Mesothelial cell of epicardium (in vitro differentiated cells): ENCODE measurements around the gene INHBC. TPM values are rescaled to one million over a fixed set of nuclear protein-coding genes. Genes with fewer than 3 reads are reported as not detected.

ENCODE experiments used
- DNase-seq, 2 experiments: peaks; one replicate each; pipeline ENCODE4 v3.0.0; 2021; ENCODE audit warnings: low spot score in 2 of 2; ENCODE audit not compliant: unreplicated experiment in 2 of 2
- H3K27ac Mint-ChIP-seq: 2 replicates; pipeline ENCODE4 v1.8.0; 2021; ENCODE audit warnings: mixed read lengths
- H3K27me3 Mint-ChIP-seq: 2 replicates; pipeline ENCODE4 v1.8.0; 2021; ENCODE audit warnings: low read depth, mixed read lengths
- H3K36me3 Mint-ChIP-seq: 2 replicates; pipeline ENCODE4 v1.8.0; 2021; ENCODE audit warnings: mixed read lengths
- H3K4me1 Mint-ChIP-seq: 2 replicates; pipeline ENCODE4 v1.8.0; 2021; ENCODE audit warnings: mixed read lengths
- H3K4me3 Mint-ChIP-seq: 2 replicates; pipeline ENCODE4 v1.8.0; 2021; ENCODE audit warnings: mild to moderate bottlenecking, moderate library complexity, mixed read lengths
- H3K9me3 Mint-ChIP-seq: 2 replicates; pipeline ENCODE4 v1.8.0; 2021; ENCODE audit warnings: mixed read lengths
- total RNA-seq: library from RNA; stranded (reverse); gene quantifications from 3 replicates; pipeline ENCODE4 v1.2.1, GENCODE V29; 2021
- TF ChIP-seq, protein P1 (sequence below): fragments of 200-600 bp; sonication (generic); IDR thresholded peaks from one replicate; pipeline ENCODE4 v1.5.0; 2021; ENCODE audit warnings: antibody characterized with exemption; ENCODE audit not compliant: unreplicated experiment

INHBC gene
- total RNA-seq, 1 donor from 2014 or later: 0.31 TPM

DNA sequence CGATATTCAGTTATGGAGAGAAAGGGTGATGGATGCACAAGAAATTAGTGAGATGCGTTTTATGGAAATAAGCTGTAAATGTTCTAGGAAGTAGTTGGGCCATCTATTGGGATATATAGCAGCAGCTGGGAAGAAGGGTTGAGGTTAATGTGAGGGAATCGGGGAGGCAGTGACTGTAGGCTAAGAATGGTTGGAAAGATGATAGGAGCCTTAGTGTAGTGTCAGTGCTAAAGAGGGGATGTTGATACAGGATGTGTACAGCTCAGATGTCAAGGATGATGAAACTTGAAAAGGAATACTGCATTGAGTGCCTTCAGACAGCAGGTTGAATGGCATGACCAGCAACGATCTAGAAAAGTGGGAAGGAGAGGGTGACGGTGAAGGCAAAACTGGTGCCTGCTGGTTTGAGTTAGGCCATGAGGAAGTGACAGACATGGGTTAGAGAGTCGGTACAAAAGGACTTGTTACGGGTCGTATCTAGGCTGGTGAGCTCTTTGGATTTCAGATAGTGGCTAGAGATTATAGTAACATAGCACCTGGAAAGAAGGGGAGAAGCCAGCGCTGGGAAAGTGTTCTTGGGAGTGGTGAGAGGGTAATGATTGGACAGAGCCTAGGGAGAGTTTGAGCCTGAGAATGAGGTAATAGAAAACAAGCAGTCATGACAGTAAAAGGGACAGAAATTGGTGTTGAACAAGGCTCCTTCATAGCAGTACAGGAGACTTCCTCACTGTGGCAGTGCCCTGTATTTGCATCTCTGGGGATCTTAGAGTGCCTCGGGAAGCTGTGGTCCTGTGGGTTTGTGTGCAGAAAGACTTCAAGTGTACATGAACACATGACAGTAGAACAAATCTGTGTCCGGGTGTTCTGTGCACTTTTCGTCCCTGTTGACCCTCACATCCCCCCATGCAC lies 62.9 kb downstream of the INHBC start:
- H3K4me3 Mint-ChIP-seq: no peak overlapping the region
- H3K27ac Mint-ChIP-seq: no peak overlapping the region
- TF ChIP-seq, protein P1, sequence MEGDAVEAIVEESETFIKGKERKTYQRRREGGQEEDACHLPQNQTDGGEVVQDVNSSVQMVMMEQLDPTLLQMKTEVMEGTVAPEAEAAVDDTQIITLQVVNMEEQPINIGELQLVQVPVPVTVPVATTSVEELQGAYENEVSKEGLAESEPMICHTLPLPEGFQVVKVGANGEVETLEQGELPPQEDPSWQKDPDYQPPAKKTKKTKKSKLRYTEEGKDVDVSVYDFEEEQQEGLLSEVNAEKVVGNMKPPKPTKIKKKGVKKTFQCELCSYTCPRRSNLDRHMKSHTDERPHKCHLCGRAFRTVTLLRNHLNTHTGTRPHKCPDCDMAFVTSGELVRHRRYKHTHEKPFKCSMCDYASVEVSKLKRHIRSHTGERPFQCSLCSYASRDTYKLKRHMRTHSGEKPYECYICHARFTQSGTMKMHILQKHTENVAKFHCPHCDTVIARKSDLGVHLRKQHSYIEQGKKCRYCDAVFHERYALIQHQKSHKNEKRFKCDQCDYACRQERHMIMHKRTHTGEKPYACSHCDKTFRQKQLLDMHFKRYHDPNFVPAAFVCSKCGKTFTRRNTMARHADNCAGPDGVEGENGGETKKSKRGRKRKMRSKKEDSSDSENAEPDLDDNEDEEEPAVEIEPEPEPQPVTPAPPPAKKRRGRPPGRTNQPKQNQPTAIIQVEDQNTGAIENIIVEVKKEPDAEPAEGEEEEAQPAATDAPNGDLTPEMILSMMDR: no peak
- no peaks in the 10 kb centered on the region for H3K4me1 Mint-ChIP-seq
- H3K27me3 Mint-ChIP-seq: no peaks in the 10 kb centered on the region
- DNase-seq: no peak
- peaks cover 4% of the 10 kb centered on the region for H3K9me3 Mint-ChIP-seq
- H3K36me3 Mint-ChIP-seq: peaks cover 53% of the 10 kb centered on the region

GRCh38 chr12:57498132-57498502 lies 63.5 kb downstream of the INHBC start:
- peaks cover 51% of the 10 kb centered on the region for H3K36me3 Mint-ChIP-seq
- H3K4me1 Mint-ChIP-seq: no peaks in the 10 kb centered on the region
- no peak overlapping the region for H3K27ac Mint-ChIP-seq
- no peak overlapping the region for H3K4me3 Mint-ChIP-seq
- H3K27me3 Mint-ChIP-seq: no peaks in the 10 kb centered on the region
- peaks cover 4% of the 10 kb centered on the region for H3K9me3 Mint-ChIP-seq
- no peak for DNase-seq
- TF ChIP-seq, protein P1: no peak

DNA sequence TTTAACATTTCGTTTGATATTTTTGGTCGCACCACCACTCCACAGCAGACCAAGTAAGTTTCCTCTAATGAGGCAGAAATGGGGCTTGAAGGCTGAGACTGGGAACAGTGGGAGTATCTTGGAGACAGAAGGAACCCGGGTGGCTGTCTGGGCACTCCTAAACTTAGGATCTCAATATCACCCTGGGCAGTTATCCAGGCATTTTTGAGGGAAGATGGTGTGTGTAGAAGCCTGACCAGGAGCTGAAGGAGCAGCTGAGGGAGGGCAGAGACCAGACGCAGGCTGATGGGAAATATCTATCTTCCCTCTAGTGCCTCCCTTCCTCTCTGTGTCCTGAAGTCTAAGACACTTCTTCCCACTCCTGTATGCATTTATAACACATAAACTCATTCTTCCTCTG lies 64.0 kb downstream of the INHBC start:
- H3K27ac Mint-ChIP-seq: no peak overlapping the region
- H3K4me3 Mint-ChIP-seq: no peak overlapping the region
- H3K36me3 Mint-ChIP-seq: peaks cover 52% of the 10 kb centered on the region

GRCh38 chr12:57500213-57500612 lies 65.6 kb downstream of the INHBC start:
- Mint-ChIP-seq H3K27ac (no peak overlapping the region), H3K4me1 (no peaks in the 10 kb centered on the region), H3K36me3 (peaks cover 57% of the 10 kb centered on the region), H3K9me3 (peaks cover 4% of the 10 kb centered on the region), H3K4me3 (no peak overlapping the region), H3K27me3 (no peaks in the 10 kb centered on the region)
- TF ChIP-seq, protein P1: no peak
- DNase-seq: no peak

More for the DNA sequence above, 64.0 kb downstream of the INHBC start:
- Mint-ChIP-seq H3K27me3 (no peaks in the 10 kb centered on the region), H3K9me3 (peaks cover 4% of the 10 kb centered on the region), H3K4me1 (no peaks in the 10 kb centered on the region)
- TF ChIP-seq, protein P1: no peak
- DNase-seq: no peak

Other genes with a start within 250 kb of the INHBC start
- 3.3 to 3.8 TPM (median 3.6 TPM) in 3 replicates for gene NXPH4, start 218.0 kb upstream of the INHBC start, total RNA-seq
- gene SHMT2, start 205.1 kb upstream of the INHBC start, total RNA-seq: 78.7 to 83.7 TPM (median 78.8 TPM) in 3 replicates
- 9.8 to 11.3 TPM (median 10.6 TPM) in 3 replicates for gene STAC3, start 183.6 kb upstream of the INHBC start, total RNA-seq
- gene R3HDM2, start 3.7 kb upstream of the INHBC start, total RNA-seq: 95.5 to 111 TPM (median 109 TPM) in 3 replicates
- 0.09 TPM in 1 of 3 replicates, not detected in the others for gene INHBE, start 20.5 kb downstream of the INHBC start, total RNA-seq
- 6.0 to 10.1 TPM (median 8.4 TPM) in 3 replicates for gene GLI1, start 25.0 kb downstream of the INHBC start, total RNA-seq
- gene ARHGAP9, start 45.1 kb downstream of the INHBC start, total RNA-seq: 0.90 to 1.1 TPM in 2 of 3 replicates, not detected in the other
- 163 to 192 TPM (median 177 TPM) in 3 replicates for gene MARS1, start 53.3 kb downstream of the INHBC start, total RNA-seq
- 15.6 to 18.6 TPM (median 17.2 TPM) in 3 replicates for gene DDIT3, start 85.7 kb downstream of the INHBC start, total RNA-seq
- gene MBD6, start 88.0 kb downstream of the INHBC start, total RNA-seq: 113 to 121 TPM (median 118 TPM) in 3 replicates
- 102 to 103 TPM (median 102 TPM) in 3 replicates for gene DCTN2, start 112.4 kb downstream of the INHBC start, total RNA-seq
- gene KIF5A, start 115.3 kb downstream of the INHBC start, total RNA-seq: 0.40 to 0.69 TPM (median 0.59 TPM) in 3 replicates
- gene PIP4K2C, start 156.4 kb downstream of the INHBC start, total RNA-seq: 23.4 to 24.2 TPM (median 23.7 TPM) in 3 replicates
- gene DTX3, start 170.0 kb downstream of the INHBC start, total RNA-seq: 88.3 to 93.6 TPM (median 90.0 TPM) in 3 replicates
- gene ARHGEF25, start 176.7 kb downstream of the INHBC start, total RNA-seq: 60.4 to 65.0 TPM (median 62.4 TPM) in 3 replicates
- gene B4GALNT1, start 198.4 kb downstream of the INHBC start, total RNA-seq: 0.34 to 0.78 TPM (median 0.35 TPM) in 3 replicates